Measurements from ENCODE around the gene MAFG.

- TF ChIP-seq CTCF (IDR thresholded peaks at IDR 0.05) (no peak), POLR2A (IDR thresholded peaks at IDR 0.05) (no peak), POLR2AphosphoS5 (IDR thresholded peaks at IDR 0.05) (no peak)
Measured at GRCh38 chr17:81947189-81947588, 19.7 kb upstream of the MAFG start, which contains the start of gene MYADML2.

Data from sigmoid colon (tissue), 4 donors.